Stimulated activated naive CD4-positive, alpha-beta T cell treated with Interleukin-2 at 50 U/mL for 16 hours (primary cell): ENCODE measurements around the gene POP4.
A peak's percentile ranks its signal among the peaks of the same experiment; 100 is the strongest.

Experiments used
- DNase-seq: peaks from one replicate; lab custom pipeline; 2025; lab: John Stamatoyannopoulos, UW

Gene POP4

GRCh38 chr19:29663861-29664752 lies 58.0 kb downstream of the POP4 start:
- DNase-seq = no peak

- DNase-seq = no peak
Observed at GRCh38 chr19:29664753-29665214, 58.7 kb downstream of the POP4 start.

- DNase-seq = peak; percentile 82
Observed at GRCh38 chr19:29665215-29665825, 59.2 kb downstream of the POP4 start, which contains the start of gene PLEKHF1. PLEKHF1 (plus strand) TSS chr19:29665461; CDS start chr19:29673840, 8,379 bp downstream.

- no peak for DNase-seq
Observed at GRCh38 chr19:29665826-29666577, 59.9 kb downstream of the POP4 start.
